Lung (tissue), 12 donors: ENCODE data around the gene PRKCE. TPM values are rescaled to one million over a fixed set of nuclear protein-coding genes. Genes with fewer than 3 reads are reported as not detected.

Experiments used
- ATAC-seq: fragments of 200-7000 bp; cut with Tn5 transposase; one replicate; pipeline ENCODE4 v1.9.1; 2020; ENCODE audit warnings: moderate number of reproducible peaks; ENCODE audit not compliant: insufficient read depth, low FRiP score
- DNase-seq, 3 donors: peaks; one replicate each; pipeline ENCODE4 v3.0.0-alpha.2; 2013 to 2017
- H3K27ac ChIP-seq, 2 donors: one replicate each; pipeline ENCODE4 v1.5.1; 2013; ENCODE audit warnings: mild to moderate bottlenecking in 2 of 2, moderate library complexity in 2 of 2, control low read depth in 1 of 2, inconsistent platforms in 1 of 2, low read depth in 1 of 2, low read length in 1 of 2
- H3K27me3 ChIP-seq, 3 donors: one replicate each; pipeline ENCODE4 v1.5.1; 2013; ENCODE audit warnings: low read length in 2 of 3; ENCODE audit not compliant: control insufficient read depth in 3 of 3, insufficient read depth in 3 of 3
- H3K36me3 ChIP-seq, 4 donors: one replicate each; pipeline ENCODE4 v1.5.1; 2013; ENCODE audit warnings: low read length in 4 of 4, mild to moderate bottlenecking in 1 of 4, moderate library complexity in 1 of 4; ENCODE audit not compliant: control insufficient read depth in 4 of 4, insufficient read depth in 4 of 4
- H3K4me1 ChIP-seq, 5 donors: one replicate each; pipeline ENCODE4 v1.5.1; 2013; ENCODE audit warnings: low read length in 5 of 5, mild to moderate bottlenecking in 2 of 5, moderate library complexity in 1 of 5; ENCODE audit not compliant: control insufficient read depth in 5 of 5, insufficient read depth in 5 of 5
- H3K4me3 ChIP-seq: one replicate; pipeline ENCODE4 v1.5.1; 2013; ENCODE audit warnings: mild to moderate bottlenecking, control low read depth, moderate library complexity
- H3K9ac ChIP-seq, 2 donors: one replicate each; pipeline ENCODE4 v1.5.1; 2013; ENCODE audit warnings: low read length in 2 of 2, control low read depth in 1 of 2; ENCODE audit not compliant: insufficient read depth in 1 of 2
- H3K9me3 ChIP-seq, 4 donors: one replicate each; pipeline ENCODE4 v1.5.1; 2013; ENCODE audit warnings: low read length in 3 of 4, mild to moderate bottlenecking in 1 of 4, moderate library complexity in 1 of 4; ENCODE audit not compliant: control insufficient read depth in 4 of 4, insufficient read depth in 3 of 4
- CTCF ChIP-seq: IDR thresholded peaks from 2 replicates; pipeline ENCODE4 v1.5.1; 2012; ENCODE audit warnings: mild to moderate bottlenecking; ENCODE audit errors: control extremely low read depth, extremely low read depth
- WGBS, 2 donors: extraction: QIAGEN DNeasy Blood & Tissue Kit; methylation state at CpG; one replicate each; pipeline ENCODE4 v1.1.7; 2013; 5-methylcytosine and 5-hydroxymethylcytosine counted together
- polyA plus RNA-seq, 2 donors: library from polyadenylated mRNA; stranded (reverse); fragments of 200-250 nt; gene quantifications; one replicate each; pipeline ENCODE4 v1.2.1, GENCODE V29; 2013
- total RNA-seq, 2 donors: library from RNA; depleted of rRNA in 1 of 2; stranded (reverse); fragments of >200 nt in 1 of 2; gene quantifications; one replicate each; pipeline ENCODE4 v1.2.1, GENCODE V29; 2014 to 2021
- donor health status: control.
- donor health status: control.
- donor health status: Bipolar disorder and iron deficiency.
- donor health status: healthy.
- donor health status: DM: yes; HTN: yes; CAD: no.

The PRKCE gene
- total and polyA plus RNA-seq, 4 donors: 12.5 to 82.2 (median 32.1) TPM

- ATAC-seq (no peak), DNase-seq (peak in 1 of 3 donors; percentile 27)
- Histone ChIP-seq H3K4me1 (peaks cover 0 to 34% (median 9%) of the 10 kb centered on the region in 5 donors), H3K36me3 (peaks cover 0 to 15% (median 12%) of the 10 kb centered on the region in 4 donors), H3K9ac (no peak overlapping the region), H3K4me3 (no peak overlapping the region), H3K27me3 (no peaks in the 10 kb centered on the region), H3K27ac (no peak overlapping the region), H3K9me3 (no peaks in the 10 kb centered on the region)
- no peak for TF ChIP-seq CTCF
- 80 to 84% methylated on average over 5 of the region's 5 CpGs for WGBS, 2 donors
Observed at GRCh38 chr2:46010223-46010924, 358.9 kb downstream of the PRKCE start.

- H3K27ac ChIP-seq: no peak overlapping the region
- DNase-seq: peak in 2 of 3 donors; percentile 70 to 76
- peaks cover 2 to 37% (median 9%) of the 10 kb centered on the region in 5 donors for H3K4me1 ChIP-seq
- WGBS, 2 donors: 31 to 41% methylated on average over 3 of the region's 3 CpGs
- no peak for ATAC-seq
- no peaks in the 10 kb centered on the region for H3K9me3 ChIP-seq
- H3K27me3 ChIP-seq: no peaks in the 10 kb centered on the region
- TF ChIP-seq CTCF: peak; percentile 53
- no peak overlapping the region for H3K4me3 ChIP-seq
- no peak overlapping the region for H3K9ac ChIP-seq
- H3K36me3 ChIP-seq: peaks cover 0 to 15% (median 10%) of the 10 kb centered on the region in 4 donors
Observed at GRCh38 chr2:46010925-46011490, 359.5 kb downstream of the PRKCE start.

- no peak for ATAC-seq
- H3K27ac ChIP-seq: no peak overlapping the region
Observed at GRCh38 chr2:46012618-46013240, 361.3 kb downstream of the PRKCE start.

More at GRCh38 chr2:46012618-46013240, 361.3 kb downstream of the PRKCE start:
- Histone ChIP-seq H3K4me3 (no peak overlapping the region), H3K9me3 (no peaks in the 10 kb centered on the region), H3K4me1 (peaks cover 4 to 37% (median 9%) of the 10 kb centered on the region in 5 donors), H3K9ac (no peak overlapping the region), H3K36me3 (peaks cover 0 to 10% (median 8%) of the 10 kb centered on the region in 4 donors), H3K27me3 (no peaks in the 10 kb centered on the region)
- WGBS, 2 donors: 55 to 62% methylated on average over 3 of the region's 3 CpGs
- no peak for DNase-seq
- TF ChIP-seq CTCF: no peak
